GM10847 (cell line): ENCODE measurements around the gene NFKBIA.
A peak's percentile ranks its signal among the peaks of the same experiment; 100 is the strongest.

Experiments used
- POLR2A ChIP-seq: IDR thresholded peaks from 2 replicates; pipeline ENCODE4 v1.6.1; 2011; ENCODE audit not compliant: insufficient read length; ENCODE audit errors: extremely low read depth

Gene NFKBIA

GRCh38 chr14:35404449-35405303 lies at the start of gene NFKBIA:
Gene NFKBIA, minus strand, starts transcription at chr14:35404749. Its CDS starts 105 bp downstream, at chr14:35404644.
- TF ChIP-seq POLR2A = peak; percentile 100

GRCh38 chr14:35446450-35446849 lies 41.9 kb upstream of the NFKBIA start:
- no peak for TF ChIP-seq POLR2A

GRCh38 chr14:35444104-35444503 lies 39.6 kb upstream of the NFKBIA start:
- TF ChIP-seq POLR2A = no peak

GRCh38 chr14:35441160-35441559 lies 36.6 kb upstream of the NFKBIA start:
- no peak for TF ChIP-seq POLR2A

- no peak for TF ChIP-seq POLR2A
These were observed 34.6 kb upstream of the NFKBIA start for GRCh38 chr14:35438910-35439713.

- TF ChIP-seq POLR2A = no peak
These were observed 30.6 kb upstream of the NFKBIA start for GRCh38 chr14:35435177-35435576.

GRCh38 chr14:35433826-35434225 lies 29.3 kb upstream of the NFKBIA start:
- TF ChIP-seq POLR2A = no peak

GRCh38 chr14:35430459-35431199 lies 26.1 kb upstream of the NFKBIA start:
- no peak for TF ChIP-seq POLR2A

- TF ChIP-seq POLR2A = no peak
These were observed 25.4 kb upstream of the NFKBIA start for GRCh38 chr14:35429951-35430350.

- TF ChIP-seq POLR2A = no peak
These were observed 21.3 kb upstream of the NFKBIA start for GRCh38 chr14:35425850-35426249.

GRCh38 chr14:35423621-35424020 lies 19.1 kb upstream of the NFKBIA start:
- TF ChIP-seq POLR2A = no peak

GRCh38 chr14:35420036-35420811 lies 15.7 kb upstream of the NFKBIA start:
- TF ChIP-seq POLR2A = no peak

GRCh38 chr14:35419429-35419841 lies 14.9 kb upstream of the NFKBIA start:
- no peak for TF ChIP-seq POLR2A

- TF ChIP-seq POLR2A = no peak
These were observed 13.5 kb upstream of the NFKBIA start for GRCh38 chr14:35418093-35418492.
